GM12865 (cell line): ENCODE results near the gene ADPRS.

Experiments
- DNase-seq: peaks from one replicate; pipeline ENCODE4 v3.0.0; 2010; ENCODE audit warnings: low read depth
- H3K4me3 ChIP-seq: 2 replicates; pipeline ENCODE4 v1.5.1; 2011; ENCODE audit warnings: mild to moderate bottlenecking, low read depth, low read length, control low read depth
- TF ChIP-seq, protein P1 (sequence below): IDR thresholded peaks from 2 replicates; pipeline ENCODE4 v1.5.1; 2011; ENCODE audit warnings: low read length, control low read depth, low read depth, inconsistent platforms; ENCODE audit not compliant: insufficient read depth; ENCODE audit errors: missing control alignments

The ADPRS gene

DNA sequence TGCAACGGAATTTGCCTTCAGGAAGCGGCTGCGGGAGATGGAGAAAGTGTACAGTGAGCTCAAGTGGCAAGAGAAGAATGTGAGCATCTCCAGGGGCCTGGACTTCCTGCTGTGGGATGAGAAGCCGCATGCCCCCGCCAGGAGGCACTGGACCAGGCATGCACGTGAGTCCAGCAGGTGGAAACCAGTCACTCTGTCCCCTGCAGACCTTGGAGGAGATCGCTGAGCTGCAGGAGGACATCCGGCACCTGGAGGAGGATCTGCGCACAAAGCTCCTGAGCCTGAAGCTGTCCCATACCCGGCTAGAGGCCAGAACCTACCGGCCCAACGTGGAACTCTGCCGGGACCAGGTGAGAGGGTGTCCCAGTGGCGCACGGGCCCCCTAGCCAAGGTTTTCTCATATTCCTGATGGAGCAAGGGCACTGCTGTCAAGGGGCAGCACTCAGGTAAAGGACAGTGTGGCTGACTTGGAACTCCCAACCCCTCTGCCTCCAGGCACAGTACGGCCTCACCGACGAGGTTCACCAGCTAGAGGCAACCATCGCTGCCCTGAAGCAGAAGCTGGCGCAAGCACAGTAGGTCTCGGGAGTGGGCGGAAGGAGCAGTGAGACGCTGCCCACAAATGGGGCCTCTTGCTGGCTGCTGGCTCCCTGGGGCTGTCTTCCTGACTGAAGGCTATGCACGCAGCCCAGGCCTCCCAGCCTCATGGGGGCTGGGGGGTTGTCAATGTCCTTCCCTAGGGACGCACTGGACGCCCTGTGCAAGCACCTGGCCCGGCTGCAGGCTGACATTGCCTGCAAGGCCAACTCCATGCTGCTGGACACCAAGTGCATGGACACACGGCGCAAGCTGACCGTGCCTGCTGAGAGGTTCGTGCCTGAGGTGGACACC is 1.2 kb upstream of the ADPRS start:
- TF ChIP-seq, protein P1, sequence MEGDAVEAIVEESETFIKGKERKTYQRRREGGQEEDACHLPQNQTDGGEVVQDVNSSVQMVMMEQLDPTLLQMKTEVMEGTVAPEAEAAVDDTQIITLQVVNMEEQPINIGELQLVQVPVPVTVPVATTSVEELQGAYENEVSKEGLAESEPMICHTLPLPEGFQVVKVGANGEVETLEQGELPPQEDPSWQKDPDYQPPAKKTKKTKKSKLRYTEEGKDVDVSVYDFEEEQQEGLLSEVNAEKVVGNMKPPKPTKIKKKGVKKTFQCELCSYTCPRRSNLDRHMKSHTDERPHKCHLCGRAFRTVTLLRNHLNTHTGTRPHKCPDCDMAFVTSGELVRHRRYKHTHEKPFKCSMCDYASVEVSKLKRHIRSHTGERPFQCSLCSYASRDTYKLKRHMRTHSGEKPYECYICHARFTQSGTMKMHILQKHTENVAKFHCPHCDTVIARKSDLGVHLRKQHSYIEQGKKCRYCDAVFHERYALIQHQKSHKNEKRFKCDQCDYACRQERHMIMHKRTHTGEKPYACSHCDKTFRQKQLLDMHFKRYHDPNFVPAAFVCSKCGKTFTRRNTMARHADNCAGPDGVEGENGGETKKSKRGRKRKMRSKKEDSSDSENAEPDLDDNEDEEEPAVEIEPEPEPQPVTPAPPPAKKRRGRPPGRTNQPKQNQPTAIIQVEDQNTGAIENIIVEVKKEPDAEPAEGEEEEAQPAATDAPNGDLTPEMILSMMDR: peak; percentile 30
- DNase-seq: peak; percentile 32
- no peak overlapping the region for H3K4me3 ChIP-seq

GRCh38 chr1:36088265-36088576 is 471 bp upstream of the ADPRS start:
- peak overlapping the region; percentile 92 for H3K4me3 ChIP-seq
- TF ChIP-seq, protein P1: no peak
- no peak for DNase-seq

DNA sequence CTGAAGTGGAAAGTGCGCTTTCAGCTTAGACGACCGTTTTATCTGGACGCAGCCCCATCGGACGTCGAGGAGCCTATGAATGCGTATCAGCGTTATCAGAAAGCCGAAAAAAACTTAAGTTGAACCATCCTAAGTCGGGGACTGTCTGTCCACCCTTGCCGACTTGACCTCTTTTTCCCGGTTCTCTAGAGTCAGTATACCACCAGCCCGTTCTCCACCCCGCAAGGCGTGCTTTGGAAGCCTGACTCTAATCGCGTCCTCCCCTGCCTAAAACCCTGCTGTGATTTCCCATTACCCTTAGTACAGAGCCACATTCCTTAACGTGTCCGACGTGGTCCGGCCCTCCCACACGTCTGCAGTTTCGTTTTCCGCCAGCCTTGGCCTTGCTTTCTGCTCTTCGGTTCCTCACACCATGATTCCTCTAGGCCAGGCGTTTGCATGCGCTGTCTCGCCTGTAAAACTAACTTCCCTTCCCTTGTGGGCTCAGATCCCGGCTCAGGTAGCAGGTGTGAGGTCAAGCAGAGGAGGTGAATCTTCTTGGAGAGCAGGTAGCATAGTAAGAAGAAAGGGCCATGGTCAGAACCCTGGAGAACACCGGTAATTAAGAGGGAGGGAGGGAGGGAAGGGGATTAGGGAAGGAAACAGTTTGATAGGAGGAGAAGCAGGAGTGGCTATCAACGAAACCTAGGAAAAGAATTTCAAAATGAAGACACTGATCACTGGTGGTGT is 865 bp downstream of the ADPRS start:
- peak overlapping the region; percentile 92 for H3K4me3 ChIP-seq
- TF ChIP-seq, protein P1: no peak
- peak; percentile 62 for DNase-seq

DNA sequence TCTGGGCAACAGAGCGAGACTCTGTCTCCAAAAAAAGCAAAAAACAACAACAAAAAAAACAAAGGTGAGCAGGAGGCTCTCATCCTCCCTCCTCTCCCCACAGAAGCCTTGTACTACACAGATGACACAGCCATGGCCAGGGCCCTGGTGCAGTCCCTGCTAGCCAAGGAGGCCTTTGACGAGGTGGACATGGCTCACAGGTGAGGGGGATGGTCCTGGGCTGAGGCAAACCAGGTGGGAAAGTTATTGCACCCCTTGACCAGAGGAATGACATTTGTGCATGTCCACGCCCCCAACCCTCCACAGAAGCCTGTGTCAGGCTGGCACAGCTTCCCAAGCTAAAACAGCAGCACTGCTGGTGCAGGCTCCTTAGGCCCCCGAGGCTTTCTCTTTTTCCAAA is 2.4 kb downstream of the ADPRS start:
- DNase-seq: no peak
- no peak overlapping the region for H3K4me3 ChIP-seq
- TF ChIP-seq, protein P1: no peak

GRCh38 chr1:36091698-36092097 is 3.0 kb downstream of the ADPRS start:
- H3K4me3 ChIP-seq: no peak overlapping the region
- no peak for DNase-seq
- TF ChIP-seq, protein P1: no peak

GRCh38 chr1:36092166-36092797 is 3.6 kb downstream of the ADPRS start:
- no peak overlapping the region for H3K4me3 ChIP-seq
- no peak for DNase-seq
- TF ChIP-seq, protein P1: no peak
